Gastrocnemius medialis (tissue), 4 donors: Measurements from ENCODE around the gene CDK16. TPM values are rescaled to one million over a fixed set of nuclear protein-coding genes. Genes with fewer than 3 reads are reported as not detected.
A peak's percentile ranks its signal among the peaks of the same experiment; 100 is the strongest.

Experiments used
- ATAC-seq, 2 donors: fragments of 150-250 bp; one replicate each; pipeline ENCODE4 v1.9.1; 2016
- DNase-seq, 2 donors: peaks; one replicate each; pipeline ENCODE4 v3.0.0-alpha.2; 2019
- H3K27ac ChIP-seq, 4 donors: fragments of 200-600 bp; sonication (generic); 1 replicate in 1 of 4; 2 replicates in 3 of 4; pipeline ENCODE4 v1.5.1; 2016 to 2018; ENCODE audit warnings: mild to moderate bottlenecking in 2 of 4, moderate library complexity in 1 of 4
- H3K27me3 ChIP-seq, 3 donors: fragments of 200-600 bp; sonication (generic) in 2 of 3; 1 replicate in 1 of 3; 2 replicates in 2 of 3; pipeline versions ENCODE4 v1.5.1 to v1.6.0; 2016 to 2019; ENCODE audit warnings: mild to moderate bottlenecking in 1 of 3, moderate library complexity in 1 of 3
- H3K36me3 ChIP-seq, 2 donors: fragments of 200-600 bp; sonication (generic) in 1 of 2; one replicate each; pipeline ENCODE4 v1.5.1; 2017 to 2018
- H3K4me1 ChIP-seq, 2 donors: fragments of 200-600 bp; sonication (generic) in 1 of 2; one replicate each; pipeline ENCODE4 v1.5.1; 2016 to 2017; ENCODE audit warnings: mild to moderate bottlenecking in 2 of 2
- H3K4me3 ChIP-seq, 4 donors: fragments of 200-600 bp; sonication (generic) in 3 of 4; 1 replicate in 1 of 4; 2 replicates in 3 of 4; pipeline ENCODE4 v1.5.1; 2016 to 2019; ENCODE audit warnings: mild to moderate bottlenecking in 2 of 4
- H3K9me3 ChIP-seq, 3 donors: fragments of 200-600 bp; sonication (generic) in 2 of 3; 1 replicate in 1 of 3; 2 replicates in 2 of 3; pipeline ENCODE4 v1.5.1; 2016 to 2019
- POLR2A ChIP-seq, 2 donors: fragments of 450-650 bp; IDR thresholded peaks; one replicate each; pipeline ENCODE4 v1.6.1; 2017; ENCODE audit warnings: antibody characterized with exemption in 2 of 2, mild to moderate bottlenecking in 2 of 2, moderate library complexity in 2 of 2
- in situ Hi-C, 4 donors: fragments of 200-750 bp; cut with MboI; loops; one replicate each; pipeline versions ENCODE4 v1.15.0 to v1.8.0; 2017; ENCODE audit warnings: low sequenced_read_pairs in 4 of 4
- intact Hi-C: fragments of 100-400 bp; cut with DNase I; formaldehyde crosslinking; loops from one replicate; pipeline ENCODE4 v1.15.1; 2023; ENCODE audit warnings: low total_unique reads
- total RNA-seq, 4 donors: library from RNA; depleted of rRNA; stranded (reverse); fragments of >200 nt; gene quantifications; one replicate each; pipeline versions ENCODE4 v1.1.0 to v1.2.3, GENCODE V29; 2016
- TF ChIP-seq, protein P1 (sequence below), 5 experiments: fragments of 450-650 bp in 3 of 5; fragments of 200-600 bp in 2 of 5; sonication (generic) in 2 of 5; IDR thresholded peaks in 4 of 5; conservative IDR thresholded peaks in 1 of 5; 1 replicate in 4 of 5; 2 replicates in 1 of 5; pipeline ENCODE4 v1.5.1; 2016 to 2019; ENCODE audit warnings: antibody characterized with exemption in 5 of 5, mild to moderate bottlenecking in 3 of 5, moderate library complexity in 3 of 5

CDK16 gene
- total RNA-seq, 4 donors from 2014 or later = 124 to 208 (median 178) TPM

DNA sequence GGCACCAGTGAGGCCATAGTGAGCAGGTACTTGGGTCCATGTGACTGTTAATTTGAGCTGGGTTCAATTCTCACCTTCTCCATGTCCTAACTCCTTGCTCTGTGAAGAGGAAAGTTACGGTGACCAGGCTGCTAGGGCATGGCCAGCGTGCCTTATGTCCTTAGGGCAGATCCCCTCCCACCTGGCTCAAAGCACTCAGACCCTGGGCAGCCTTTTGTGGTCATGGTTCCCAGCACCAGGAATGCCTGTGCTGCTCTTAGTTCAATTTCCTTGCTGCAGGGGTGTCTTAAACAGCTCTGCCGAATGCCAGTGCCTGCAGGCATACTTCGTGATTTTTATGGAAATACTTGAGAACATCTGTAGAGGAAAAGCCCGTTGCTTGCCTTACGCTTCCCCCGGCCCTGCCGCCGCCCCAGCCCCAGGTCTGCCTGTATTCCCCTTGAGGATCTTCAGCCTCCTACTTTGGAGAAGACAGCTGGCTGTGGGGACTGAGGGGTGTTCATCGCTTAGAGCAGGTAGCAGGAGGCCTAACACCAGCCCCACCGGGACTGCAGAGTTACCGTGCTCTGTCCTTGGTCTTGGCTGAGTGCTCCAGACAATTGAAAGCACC, 3.1 kb upstream of the CDK16 start:
- H3K4me1 ChIP-seq = peaks cover 12 to 17% of the 10 kb centered on the region in 2 donors
- H3K27ac ChIP-seq = peak overlapping the region in 2 of 4 donors; percentile 89 to 92
- intact Hi-C loops (loop anchor here (5.0 kb wide), 3 partner anchors 342 to 1952 kb away; no protein-coding TSS in a partner anchor), in situ Hi-C loops (loop anchor here in 2 of 4 donors (25.0 kb wide), 2 partner anchors 297 to 322 kb away; no protein-coding TSS in a partner anchor)
- ATAC-seq (no peak), DNase-seq (no peak)
- H3K4me3 ChIP-seq = no peak overlapping the region
- TF ChIP-seq, protein P1, sequence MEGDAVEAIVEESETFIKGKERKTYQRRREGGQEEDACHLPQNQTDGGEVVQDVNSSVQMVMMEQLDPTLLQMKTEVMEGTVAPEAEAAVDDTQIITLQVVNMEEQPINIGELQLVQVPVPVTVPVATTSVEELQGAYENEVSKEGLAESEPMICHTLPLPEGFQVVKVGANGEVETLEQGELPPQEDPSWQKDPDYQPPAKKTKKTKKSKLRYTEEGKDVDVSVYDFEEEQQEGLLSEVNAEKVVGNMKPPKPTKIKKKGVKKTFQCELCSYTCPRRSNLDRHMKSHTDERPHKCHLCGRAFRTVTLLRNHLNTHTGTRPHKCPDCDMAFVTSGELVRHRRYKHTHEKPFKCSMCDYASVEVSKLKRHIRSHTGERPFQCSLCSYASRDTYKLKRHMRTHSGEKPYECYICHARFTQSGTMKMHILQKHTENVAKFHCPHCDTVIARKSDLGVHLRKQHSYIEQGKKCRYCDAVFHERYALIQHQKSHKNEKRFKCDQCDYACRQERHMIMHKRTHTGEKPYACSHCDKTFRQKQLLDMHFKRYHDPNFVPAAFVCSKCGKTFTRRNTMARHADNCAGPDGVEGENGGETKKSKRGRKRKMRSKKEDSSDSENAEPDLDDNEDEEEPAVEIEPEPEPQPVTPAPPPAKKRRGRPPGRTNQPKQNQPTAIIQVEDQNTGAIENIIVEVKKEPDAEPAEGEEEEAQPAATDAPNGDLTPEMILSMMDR (IDR thresholded peaks at IDR 0.05 in 4 of 5, conservative IDR thresholded peaks at IDR 0.05 in 1 of 5) = no peak
- TF ChIP-seq POLR2A (IDR thresholded peaks at IDR 0.05) = no peak
- H3K9me3 ChIP-seq = no peaks in the 10 kb centered on the region
- peaks cover 6 to 63% of the 10 kb centered on the region in 2 donors for H3K36me3 ChIP-seq
- H3K27me3 ChIP-seq = no peaks in the 10 kb centered on the region

DNA sequence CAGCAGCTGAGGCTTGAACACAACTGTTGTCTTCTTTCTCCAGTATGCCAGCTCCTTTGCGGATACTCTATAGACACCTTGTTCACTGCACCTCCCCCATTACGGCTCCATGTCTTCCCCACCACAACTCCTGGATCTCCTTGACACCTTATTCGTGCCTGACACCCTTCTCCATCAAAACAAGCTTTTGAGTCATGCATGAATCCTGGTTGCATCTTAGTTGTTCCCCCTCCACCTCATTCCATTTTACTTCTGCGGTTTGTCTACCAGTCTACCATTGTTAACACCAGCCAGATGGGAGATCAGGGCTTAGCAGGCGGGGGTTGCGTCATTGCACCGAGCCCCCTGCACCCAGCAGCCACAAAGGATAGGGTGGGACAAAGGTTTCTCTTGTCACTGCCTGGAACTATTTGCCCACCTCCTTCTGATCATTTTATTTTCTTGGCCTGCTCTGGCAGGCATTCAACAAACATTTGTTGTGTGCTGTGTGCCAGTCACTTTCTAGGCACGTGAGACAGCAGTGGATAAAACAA, 2.0 kb upstream of the CDK16 start:
- DNase-seq (no peak), ATAC-seq (no peak)
- peak overlapping the region; percentile 89 to 98 (median 92) for H3K27ac ChIP-seq
- H3K36me3 ChIP-seq = peaks cover 6 to 52% of the 10 kb centered on the region in 2 donors
- no peak overlapping the region for H3K4me3 ChIP-seq
- H3K9me3 ChIP-seq = no peaks in the 10 kb centered on the region
- H3K27me3 ChIP-seq = no peaks in the 10 kb centered on the region
- intact Hi-C loops = loop anchor here (5.0 kb wide), 3 partner anchors 341 to 1951 kb away; no protein-coding TSS in a partner anchor
- in situ Hi-C loops = loop anchor here in 2 of 4 donors (25.0 kb wide), 2 partner anchors 296 to 321 kb away; no protein-coding TSS in a partner anchor
- no peak for TF ChIP-seq POLR2A (IDR thresholded peaks at IDR 0.05)
- TF ChIP-seq, protein P1 (IDR thresholded peaks at IDR 0.05 in 4 of 5, conservative IDR thresholded peaks at IDR 0.05 in 1 of 5) = no peak
- H3K4me1 ChIP-seq = peaks cover 13 to 20% of the 10 kb centered on the region in 2 donors

DNA sequence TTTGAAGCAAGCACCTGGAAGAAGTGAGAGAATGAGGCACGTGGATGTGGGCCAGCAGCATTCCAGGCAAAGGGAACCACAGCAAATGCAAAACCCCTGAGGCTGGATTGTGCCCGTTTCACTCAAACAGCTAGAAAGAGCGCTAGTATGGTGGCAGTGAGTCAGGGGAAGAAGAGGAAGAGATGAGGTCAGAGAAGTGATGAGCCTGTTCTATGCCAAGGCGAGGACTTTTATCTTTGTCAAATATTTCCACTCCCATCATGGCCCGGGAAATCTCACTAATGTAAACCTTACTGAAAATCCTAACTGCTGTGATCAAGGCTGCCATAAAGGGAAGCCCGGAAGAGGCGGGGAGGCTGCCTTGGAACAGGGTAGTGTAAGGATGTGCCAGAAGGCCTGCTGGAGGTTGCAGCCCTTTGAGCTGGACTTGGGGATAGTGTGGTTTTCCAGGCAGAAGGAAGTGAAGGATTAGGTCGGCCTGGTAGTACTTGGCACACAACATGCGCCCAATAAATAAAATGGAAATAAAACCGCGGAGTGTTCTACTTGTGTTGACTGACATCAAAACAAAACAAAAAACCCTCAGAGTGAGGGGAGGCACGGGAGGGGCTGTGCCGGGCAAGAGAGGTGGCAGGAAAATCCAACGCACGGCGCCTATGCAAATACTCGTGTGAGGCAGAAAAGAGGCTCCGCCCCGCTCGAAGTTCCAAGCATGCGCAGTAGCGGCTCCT, 1.2 kb upstream of the CDK16 start:
- Histone ChIP-seq H3K27me3 (no peaks in the 10 kb centered on the region), H3K9me3 (no peaks in the 10 kb centered on the region), H3K36me3 (peaks cover 5 to 44% of the 10 kb centered on the region in 2 donors), H3K27ac (peak overlapping the region; percentile 89 to 98 (median 92)), H3K4me1 (peaks cover 13 to 20% of the 10 kb centered on the region in 2 donors), H3K4me3 (peak overlapping the region; percentile 25 to 75 (median 53))
- intact Hi-C loops (loop anchor here (5.0 kb wide), 3 partner anchors 340 to 1950 kb away; no protein-coding TSS in a partner anchor), in situ Hi-C loops (loop anchor here in 2 of 4 donors (25.0 kb wide), 2 partner anchors 295 to 320 kb away; no protein-coding TSS in a partner anchor)
- TF ChIP-seq, protein P1 (IDR thresholded peaks at IDR 0.05 in 4 of 5, conservative IDR thresholded peaks at IDR 0.05 in 1 of 5) = no peak
- TF ChIP-seq POLR2A (IDR thresholded peaks at IDR 0.05) = no peak
- DNase-seq (no peak), ATAC-seq (peak in 1 of 2 donors; percentile 9)

DNA sequence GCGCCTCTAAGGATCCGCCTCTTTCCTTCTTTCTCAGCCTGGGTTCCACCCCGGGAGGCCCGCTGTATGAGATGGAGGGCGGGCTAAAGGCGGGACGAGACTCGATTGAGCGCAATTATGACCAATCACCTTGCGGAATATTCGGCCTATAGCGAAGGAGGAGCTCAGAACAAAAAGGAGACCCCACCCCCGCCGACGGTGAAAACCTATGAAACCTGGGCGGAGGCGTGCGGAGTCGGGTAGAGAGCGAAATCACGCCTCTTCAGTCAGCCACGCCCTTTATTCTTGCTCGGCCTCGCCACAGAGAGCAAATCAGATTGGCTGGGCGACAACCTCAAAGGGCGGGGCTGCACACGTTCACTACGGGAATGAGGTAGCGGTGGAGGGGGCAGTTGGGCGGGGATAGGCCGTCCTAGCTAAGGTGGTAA, 615 bp upstream of the CDK16 start:
- Histone ChIP-seq H3K9me3 (no peaks in the 10 kb centered on the region), H3K27ac (peak overlapping the region; percentile 92 to 99 (median 96)), H3K4me3 (peak overlapping the region; percentile 67 to 75 (median 72)), H3K36me3 (peaks cover 0 to 38% of the 10 kb centered on the region in 2 donors), H3K4me1 (peaks cover 13 to 20% of the 10 kb centered on the region in 2 donors), H3K27me3 (no peaks in the 10 kb centered on the region)
- DNase-seq (peak; percentile 94 to 98), ATAC-seq (peak; percentile 82 to 88)
- intact Hi-C loops = loop anchor here (1.0 to 5.0 kb wide), 5 partner anchors 15 to 1949 kb away; partner anchors contain the start of genes UBA1 and USP11
- in situ Hi-C loops = loop anchor here in 2 of 4 donors (25.0 kb wide), 2 partner anchors 294 to 319 kb away; no protein-coding TSS in a partner anchor
- TF ChIP-seq, protein P1 (IDR thresholded peaks at IDR 0.05 in 4 of 5, conservative IDR thresholded peaks at IDR 0.05 in 1 of 5) = no peak
- TF ChIP-seq POLR2A (IDR thresholded peaks at IDR 0.05) = no peak
